HCT116 (cell line): ENCODE measurements around the gene XPOT. TPM values are rescaled to one million over a fixed set of nuclear protein-coding genes. Genes with fewer than 3 reads are reported as not detected.

ENCODE experiments used
- ATAC-seq: fragments of 200-7000 bp; cut with Tn5 transposase; 2 replicates; pipeline ENCODE4 v1.9.1; 2020; ENCODE audit warnings: mild to moderate bottlenecking, moderate library complexity
- BruUV-seq: library from RNA; stranded (reverse); fragments of 400-500 nt; replicated peaks from 2 replicates; lab custom pipeline; 2021; lab: Mats Ljungman, UMichigan
- CTCF ChIA-PET: fragments of 300-600 bp; sonication (Branson Sonifier 250); formaldehyde crosslinking; loops from one replicate; lab custom pipeline; 2021; ENCODE audit warnings: antibody characterized with exemption; lab: Charles Lee
- POLR2A ChIA-PET: fragments of 300-600, 350-600 bp; sonication (Branson Sonifier 250); formaldehyde crosslinking; loops from one replicate; lab custom pipeline; 2021; ENCODE audit warnings: antibody characterized with exemption; lab: Charles Lee
- RAD21 ChIA-PET, 2 experiments: fragments of 300-600 bp; sonication (Branson Sonifier 250); formaldehyde crosslinking; loops; one replicate each; lab custom pipeline; 2023; ENCODE audit warnings: low total read pairs in 2 of 2; ENCODE audit not compliant: uncharacterized antibody in 2 of 2, unreplicated experiment in 2 of 2, low non-redundant PET in 1 of 2; lab: Charles Lee
- DNase-seq: peaks from one replicate; pipeline ENCODE4 v3.0.0-alpha.2; 2010; ENCODE audit warnings: low read depth, low spot score
- H2AFZ ChIP-seq: fragments of 200-600 bp; shearing (Covaris generic), sonication (generic); 2 replicates; pipeline ENCODE4 v1.6.1; 2017; ENCODE audit warnings: low read depth, mixed run types, mixed read lengths, antibody characterized with exemption, low read length; ENCODE audit not compliant: poor library complexity, severe bottlenecking
- H3K27ac ChIP-seq: 2 replicates; pipeline ENCODE4 v1.5.1; 2012; ENCODE audit warnings: low read depth, low read length
- H3K27me3 ChIP-seq: fragments of 200-600 bp; sonication (generic); 2 replicates; pipeline ENCODE4 v1.6.1; 2016; ENCODE audit warnings: mixed run types, low read length, mixed read lengths; ENCODE audit not compliant: insufficient read depth
- H3K36me3 ChIP-seq, 2 experiments: fragments of 200-500 bp in 1 of 2; fragments of 200-600 bp in 1 of 2; sonication (Bioruptor generic) in 1 of 2; sonication (generic) in 1 of 2; 2 replicates each; pipeline versions ENCODE4 v1.5.1 to v1.6.1; 2014 to 2016; ENCODE audit warnings: low read length in 2 of 2, inconsistent platforms in 1 of 2, mixed read lengths in 1 of 2, mixed run types in 1 of 2; ENCODE audit not compliant: insufficient read depth in 2 of 2, control insufficient read depth in 1 of 2
- H3K4me1 ChIP-seq, 2 experiments: fragments of 200-600 bp in 1 of 2; sonication (generic) in 1 of 2; 2 replicates each; pipeline versions ENCODE4 v1.5.1 to v1.6.1; 2012 to 2017; ENCODE audit warnings: low read length in 2 of 2, inconsistent platforms in 1 of 2, mild to moderate bottlenecking in 1 of 2, mixed read lengths in 1 of 2, mixed run types in 1 of 2, moderate library complexity in 1 of 2; ENCODE audit not compliant: insufficient read depth in 2 of 2, control insufficient read depth in 1 of 2
- H3K4me2 ChIP-seq: fragments of 200-600 bp; sonication (generic); 2 replicates; pipeline ENCODE4 v1.6.1; 2017; ENCODE audit warnings: mixed run types, low read length, mixed read lengths
- H3K4me3 ChIP-seq, 2 experiments: fragments of 200-600 bp in 1 of 2; sonication (generic) in 1 of 2; replicated peaks in 1 of 2; 2 replicates each; pipeline ENCODE4 v1.5.1; 2011 to 2016; ENCODE audit warnings: low read length in 2 of 2, control low read depth in 1 of 2, low read depth in 1 of 2, mild to moderate bottlenecking in 1 of 2, mixed read lengths in 1 of 2, mixed run types in 1 of 2
- H3K79me2 ChIP-seq: fragments of 200-600 bp; sonication (generic); 2 replicates; pipeline ENCODE4 v1.6.1; 2017; ENCODE audit warnings: mild to moderate bottlenecking, mixed run types, low read length, moderate library complexity, mixed read lengths; ENCODE audit not compliant: insufficient read depth
- H3K9ac ChIP-seq: fragments of 200-600 bp; sonication (generic); 2 replicates; pipeline ENCODE4 v1.6.1; 2016; ENCODE audit warnings: low read length, mixed read lengths
- H3K9me2 ChIP-seq: fragments of 200-600 bp; sonication (generic), shearing (Covaris generic); 2 replicates; pipeline ENCODE4 v1.6.1; 2017; ENCODE audit warnings: mixed run types, mild to moderate bottlenecking, moderate library complexity; ENCODE audit not compliant: insufficient read depth
- H3K9me3 ChIP-seq, 2 experiments: fragments of 200-500 bp in 1 of 2; fragments of 200-600 bp in 1 of 2; sonication (Bioruptor generic) in 1 of 2; sonication (generic) in 1 of 2; 2 replicates each; pipeline ENCODE4 v1.6.1; 2014 to 2017; ENCODE audit warnings: low read length in 2 of 2, mixed read lengths in 2 of 2, inconsistent platforms in 1 of 2, low read depth in 1 of 2, mild to moderate bottlenecking in 1 of 2, mixed run types in 1 of 2, moderate library complexity in 1 of 2; ENCODE audit not compliant: control insufficient read depth in 1 of 2, insufficient read depth in 1 of 2
- H4K20me1 ChIP-seq: fragments of 200-600 bp; sonication (generic), shearing (Covaris generic); 2 replicates; pipeline ENCODE4 v1.6.1; 2017; ENCODE audit warnings: mixed run types, mild to moderate bottlenecking, moderate library complexity; ENCODE audit not compliant: insufficient read depth
- CBX3 ChIP-seq: IDR thresholded peaks from 2 replicates; pipeline ENCODE4 v1.6.1; 2012; ENCODE audit warnings: low read depth
- ELF1 ChIP-seq: IDR thresholded peaks from 2 replicates; pipeline ENCODE4 v1.6.1; 2012; ENCODE audit warnings: low read depth, borderline replicate concordance
- FOSL1 ChIP-seq: IDR thresholded peaks from 2 replicates; pipeline ENCODE4 v1.6.1; 2012; ENCODE audit warnings: low read depth
- POLR2A ChIP-seq: IDR thresholded peaks from 2 replicates; pipeline ENCODE4 v1.7.0; 2011; ENCODE audit warnings: borderline replicate concordance; ENCODE audit not compliant: insufficient read depth, insufficient read length; ENCODE audit errors: extremely low read depth
- POLR2AphosphoS5 ChIP-seq: IDR thresholded peaks from 2 replicates; pipeline ENCODE4 v1.6.1; 2011; ENCODE audit warnings: mild to moderate bottlenecking, low read depth, low read length, moderate library complexity
- SIN3A ChIP-seq: IDR thresholded peaks from 2 replicates; pipeline ENCODE4 v1.6.1; 2012; ENCODE audit warnings: low read depth
- SP1 ChIP-seq: IDR thresholded peaks from 2 replicates; pipeline ENCODE4 v1.6.1; 2012; ENCODE audit warnings: low read depth
- SRF ChIP-seq: IDR thresholded peaks from 2 replicates; pipeline ENCODE4 v1.6.1; 2012; ENCODE audit warnings: low read depth
- ZFX ChIP-seq: fragments of 450-650 bp; IDR thresholded peaks from 2 replicates; pipeline ENCODE4 v1.6.1; 2017
- intact Hi-C: fragments of 100-400 bp; cut with micrococcal nuclease; formaldehyde crosslinking; loops from 2 replicates; pipeline ENCODE4 v1.10.0; 2022
- total RNA-seq: library from RNA; stranded (reverse); gene quantifications from one replicate; pipeline ENCODE4 v1.2.1, GENCODE V29; 2021; ENCODE audit not compliant: unreplicated experiment
- TF ChIP-seq, protein P1 (sequence below): IDR thresholded peaks from 2 replicates; pipeline ENCODE4 v1.6.1; 2012
- TF ChIP-seq, protein P2 (sequence below): IDR thresholded peaks from 2 replicates; pipeline ENCODE4 v1.6.1; 2012
- TF ChIP-seq, protein P3 (sequence below): IDR thresholded peaks from 2 replicates; pipeline ENCODE4 v1.6.1; 2012; ENCODE audit warnings: low read depth

Gene XPOT
- total RNA-seq, 1 experiment from 2014 or later: 120 TPM

DNA sequence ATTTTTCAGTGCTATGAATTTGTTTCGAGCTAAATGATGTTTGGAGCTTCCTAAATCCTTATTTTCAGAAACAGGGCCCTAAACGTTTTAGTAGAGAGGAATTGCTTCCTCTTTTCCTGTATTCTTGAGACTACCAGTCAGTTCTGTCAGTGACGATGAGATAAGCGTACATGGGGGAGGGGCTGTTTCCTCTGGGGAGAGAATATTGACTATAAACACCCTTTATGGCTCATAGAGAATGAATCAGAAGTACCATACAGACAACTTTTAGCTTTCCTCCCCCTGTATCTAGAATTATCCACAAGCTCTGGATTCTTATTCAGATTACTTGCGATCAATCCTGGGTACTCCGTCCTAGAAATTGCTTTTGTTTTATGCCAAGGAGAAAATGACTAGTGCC, 52.8 kb downstream of the XPOT start:
- ChIA-PET POLR2A (no interaction called here), RAD21 (no interaction called here), CTCF (no interaction called here)
- ATAC-seq (no peak), DNase-seq (no peak)
- H3K27me3 ChIP-seq: no peaks in the 10 kb centered on the region
- no peaks in the 10 kb centered on the region for H3K9me3 ChIP-seq
- no TSS peak for BruUV-seq
- H3K36me3 ChIP-seq: peaks cover 6 to 26% of the 10 kb centered on the region in 2 experiments; a peak in 3 of 4 replicates
- peaks cover 91% of the 10 kb centered on the region for H3K79me2 ChIP-seq
- H3K27ac ChIP-seq: no peak overlapping the region
- no peak overlapping the region for H3K4me3 ChIP-seq
- TF ChIP-seq POLR2A (no peak), SIN3A (no peak), CBX3 (no peak), ELF1 (no peak), POLR2AphosphoS5 (no peak), SP1 (no peak), SRF (no peak), ZFX (no peak), FOSL1 (no peak)
- TF ChIP-seq, protein P1, sequence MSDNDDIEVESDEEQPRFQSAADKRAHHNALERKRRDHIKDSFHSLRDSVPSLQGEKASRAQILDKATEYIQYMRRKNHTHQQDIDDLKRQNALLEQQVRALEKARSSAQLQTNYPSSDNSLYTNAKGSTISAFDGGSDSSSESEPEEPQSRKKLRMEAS: no peak
- TF ChIP-seq, protein P2, sequence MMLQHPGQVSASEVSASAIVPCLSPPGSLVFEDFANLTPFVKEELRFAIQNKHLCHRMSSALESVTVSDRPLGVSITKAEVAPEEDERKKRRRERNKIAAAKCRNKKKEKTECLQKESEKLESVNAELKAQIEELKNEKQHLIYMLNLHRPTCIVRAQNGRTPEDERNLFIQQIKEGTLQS: no peak
- TF ChIP-seq, protein P3, sequence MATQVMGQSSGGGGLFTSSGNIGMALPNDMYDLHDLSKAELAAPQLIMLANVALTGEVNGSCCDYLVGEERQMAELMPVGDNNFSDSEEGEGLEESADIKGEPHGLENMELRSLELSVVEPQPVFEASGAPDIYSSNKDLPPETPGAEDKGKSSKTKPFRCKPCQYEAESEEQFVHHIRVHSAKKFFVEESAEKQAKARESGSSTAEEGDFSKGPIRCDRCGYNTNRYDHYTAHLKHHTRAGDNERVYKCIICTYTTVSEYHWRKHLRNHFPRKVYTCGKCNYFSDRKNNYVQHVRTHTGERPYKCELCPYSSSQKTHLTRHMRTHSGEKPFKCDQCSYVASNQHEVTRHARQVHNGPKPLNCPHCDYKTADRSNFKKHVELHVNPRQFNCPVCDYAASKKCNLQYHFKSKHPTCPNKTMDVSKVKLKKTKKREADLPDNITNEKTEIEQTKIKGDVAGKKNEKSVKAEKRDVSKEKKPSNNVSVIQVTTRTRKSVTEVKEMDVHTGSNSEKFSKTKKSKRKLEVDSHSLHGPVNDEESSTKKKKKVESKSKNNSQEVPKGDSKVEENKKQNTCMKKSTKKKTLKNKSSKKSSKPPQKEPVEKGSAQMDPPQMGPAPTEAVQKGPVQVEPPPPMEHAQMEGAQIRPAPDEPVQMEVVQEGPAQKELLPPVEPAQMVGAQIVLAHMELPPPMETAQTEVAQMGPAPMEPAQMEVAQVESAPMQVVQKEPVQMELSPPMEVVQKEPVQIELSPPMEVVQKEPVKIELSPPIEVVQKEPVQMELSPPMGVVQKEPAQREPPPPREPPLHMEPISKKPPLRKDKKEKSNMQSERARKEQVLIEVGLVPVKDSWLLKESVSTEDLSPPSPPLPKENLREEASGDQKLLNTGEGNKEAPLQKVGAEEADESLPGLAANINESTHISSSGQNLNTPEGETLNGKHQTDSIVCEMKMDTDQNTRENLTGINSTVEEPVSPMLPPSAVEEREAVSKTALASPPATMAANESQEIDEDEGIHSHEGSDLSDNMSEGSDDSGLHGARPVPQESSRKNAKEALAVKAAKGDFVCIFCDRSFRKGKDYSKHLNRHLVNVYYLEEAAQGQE: no peak
- no peaks in the 10 kb centered on the region for H3K9me2 ChIP-seq
- peaks cover 7 to 9% of the 10 kb centered on the region in 2 experiments for H3K4me1 ChIP-seq
- intact Hi-C loops: loop anchor here (10.0 kb wide), 1 partner anchor 148 kb away; no protein-coding TSS in a partner anchor
- no peak overlapping the region for H2AFZ ChIP-seq
- no peak overlapping the region for H3K9ac ChIP-seq
- H4K20me1 ChIP-seq: no peaks in the 10 kb centered on the region; the same call in 1 of the 2 replicates
- H3K4me2 ChIP-seq: no peak overlapping the region
